ENCODE data around the gene TMEM132D. TPM values are rescaled to one million over a fixed set of nuclear protein-coding genes. Genes with fewer than 3 reads are reported as not detected.

TMEM132D gene
- total RNA-seq, 1 experiment from 2014 or later: 1.4 TPM

GRCh38 chr12:129670256-129670920 is 233.4 kb downstream of the TMEM132D start:
- no peak for ATAC-seq
- H3K36me3 Mint-ChIP-seq: peaks cover 53% of the 10 kb centered on the region
- peaks cover 3% of the 10 kb centered on the region; the same call in 1 of the 2 replicates for H3K27me3 Mint-ChIP-seq (ENCODE audit: low read depth)
- no peaks in the 10 kb centered on the region for H3K4me1 Mint-ChIP-seq
- CTCF ChIA-PET: no interaction called here
- TF ChIP-seq NR2C2 (CRISPR knock-in tag; IDR thresholded peaks at IDR 0.05) (no peak), CTCF (IDR thresholded peaks at IDR 0.05) (no peak), GRHL2 (CRISPR knock-in tag; IDR thresholded peaks at IDR 0.05; ENCODE audit: insufficient replicate concordance, severe bottlenecking) (no peak), ZBTB43 (CRISPR knock-in tag; IDR thresholded peaks at IDR 0.05) (no peak), ATF1 (CRISPR knock-in tag; IDR thresholded peaks at IDR 0.05) (no peak), NFATC4 (CRISPR knock-in tag; IDR thresholded peaks at IDR 0.05) (no peak), SOX15 (CRISPR knock-in tag; IDR thresholded peaks at IDR 0.05) (no peak), ZNF263 (CRISPR knock-in tag; IDR thresholded peaks at IDR 0.05; ENCODE audit: low read depth) (no peak), ZNF425 (CRISPR knock-in tag; conservative IDR thresholded peaks at IDR 0.05) (no peak), ZNF396 (CRISPR knock-in tag; IDR thresholded peaks at IDR 0.05; ENCODE audit: borderline replicate concordance) (no peak), ZNF219 (CRISPR knock-in tag; IDR thresholded peaks at IDR 0.05; ENCODE audit: borderline replicate concordance) (no peak), MLX (CRISPR knock-in tag; IDR thresholded peaks at IDR 0.05) (no peak), SMAD4 (CRISPR knock-in tag; IDR thresholded peaks at IDR 0.05) (no peak), ERG (CRISPR knock-in tag; IDR thresholded peaks at IDR 0.05) (no peak)
- no peak overlapping the region for H3K27ac Mint-ChIP-seq
- DNase-seq (ENCODE audit: low spot score): no peak
- no peak overlapping the region for H3K4me3 Mint-ChIP-seq
- POLR2A ChIA-PET: no interaction called here
- peaks cover 65% of the 10 kb centered on the region for H3K9me3 Mint-ChIP-seq

- CTCF ChIA-PET: no interaction called here
- H3K4me3 Mint-ChIP-seq: no peak overlapping the region
- H3K4me1 Mint-ChIP-seq: no peaks in the 10 kb centered on the region
- no peak for DNase-seq (ENCODE audit: low spot score)
- ATAC-seq: no peak
- H3K9me3 Mint-ChIP-seq: peaks cover 64% of the 10 kb centered on the region
- POLR2A ChIA-PET: no interaction called here
- no peaks in the 10 kb centered on the region; the same call in 1 of the 2 replicates for H3K27me3 Mint-ChIP-seq (ENCODE audit: low read depth)
- peaks cover 55% of the 10 kb centered on the region for H3K36me3 Mint-ChIP-seq
- no peak for TF ChIP-seq STAT6 (CRISPR knock-in tag; conservative IDR thresholded peaks at IDR 0.05; ENCODE audit: low read depth)
- TF ChIP-seq CREM (CRISPR knock-in tag; IDR thresholded peaks at IDR 0.05): no peak
- TF ChIP-seq ETV6 (CRISPR knock-in tag; IDR thresholded peaks at IDR 0.05): no peak
- TF ChIP-seq TEAD1 (CRISPR knock-in tag; IDR thresholded peaks at IDR 0.05): no peak
- no peak for TF ChIP-seq PREB (CRISPR knock-in tag; IDR thresholded peaks at IDR 0.05; ENCODE audit: borderline replicate concordance)
- no peak for TF ChIP-seq ZBTB43 (CRISPR knock-in tag; IDR thresholded peaks at IDR 0.05)
- no peak for TF ChIP-seq CBFB (CRISPR knock-in tag; IDR thresholded peaks at IDR 0.05; ENCODE audit: low read depth)
- TF ChIP-seq NR2C2 (CRISPR knock-in tag; IDR thresholded peaks at IDR 0.05): no peak
- no peak for TF ChIP-seq ZMAT4 (CRISPR knock-in tag; IDR thresholded peaks at IDR 0.05)
- no peak for TF ChIP-seq ZNF219 (CRISPR knock-in tag; IDR thresholded peaks at IDR 0.05; ENCODE audit: borderline replicate concordance)
- H3K27ac Mint-ChIP-seq: no peak overlapping the region
These were observed 238.4 kb downstream of the TMEM132D start for GRCh38 chr12:129665414-129665813.

Data from WTC11 (cell line).